Measurements from ENCODE around the gene LARP1.
A peak's percentile ranks its signal among the peaks of the same experiment; 100 is the strongest.
"Not testable (repeated sequence)": the region's sequence is repeated elsewhere in the genome, so short reads cannot be mapped to it uniquely, and the experiment has no call there.

LARP1 gene

GRCh38 chr5:154755361-154756008 lies at the start of gene LARP1:
Gene LARP1 (plus strand): TSS chr5:154755377. CDS start chr5:154755758, 381 bp downstream.
- peak; percentile 52 for DNase-seq (ENCODE audit: low spot score)

GRCh38 chr5:154706416-154706815 lies 48.8 kb upstream of the LARP1 start:
- no peak for DNase-seq (ENCODE audit: low spot score)

GRCh38 chr5:154707641-154708040 lies 47.5 kb upstream of the LARP1 start:
- no peak for DNase-seq (ENCODE audit: low spot score)

GRCh38 chr5:154708207-154708606 lies 47.0 kb upstream of the LARP1 start:
- DNase-seq (ENCODE audit: low spot score) = no peak

GRCh38 chr5:154708846-154709245 lies 46.3 kb upstream of the LARP1 start:
- DNase-seq (ENCODE audit: low spot score) = no peak

GRCh38 chr5:154709368-154710305 lies 45.5 kb upstream of the LARP1 start:
- no peak for DNase-seq (ENCODE audit: low spot score)

- DNase-seq (ENCODE audit: low spot score) = no peak
Measured at GRCh38 chr5:154712518-154713437, 42.4 kb upstream of the LARP1 start.

- DNase-seq (ENCODE audit: low spot score) = no peak
Measured at GRCh38 chr5:154713615-154714125, 41.5 kb upstream of the LARP1 start.

- DNase-seq (ENCODE audit: low spot score) = peak; percentile 50
Measured at GRCh38 chr5:154714266-154714986, 40.8 kb upstream of the LARP1 start.

- DNase-seq (ENCODE audit: low spot score) = no peak
Measured at GRCh38 chr5:154721481-154722058, 33.6 kb upstream of the LARP1 start.

- DNase-seq (ENCODE audit: low spot score) = no peak
Measured at GRCh38 chr5:154722097-154722496, 33.1 kb upstream of the LARP1 start.

GRCh38 chr5:154722936-154723335 lies 32.2 kb upstream of the LARP1 start:
- no peak for DNase-seq (ENCODE audit: low spot score)

GRCh38 chr5:154723740-154724505 lies 31.3 kb upstream of the LARP1 start:
- DNase-seq (ENCODE audit: low spot score) = no peak

- DNase-seq (ENCODE audit: low spot score) = no peak
Measured at GRCh38 chr5:154727361-154727760, 27.8 kb upstream of the LARP1 start.

- no peak for DNase-seq (ENCODE audit: low spot score)
Measured at GRCh38 chr5:154728939-154729588, 26.1 kb upstream of the LARP1 start.

- DNase-seq (ENCODE audit: low spot score) = no peak
Measured at GRCh38 chr5:154729613-154730012, 25.6 kb upstream of the LARP1 start.

GRCh38 chr5:154730761-154731160 lies 24.4 kb upstream of the LARP1 start:
- DNase-seq (ENCODE audit: low spot score) = not testable (repeated sequence)

- DNase-seq (ENCODE audit: low spot score) = no peak
Measured at GRCh38 chr5:154732212-154732611, 23.0 kb upstream of the LARP1 start.
